ENCODE results near the gene UBE2S.

DNA sequence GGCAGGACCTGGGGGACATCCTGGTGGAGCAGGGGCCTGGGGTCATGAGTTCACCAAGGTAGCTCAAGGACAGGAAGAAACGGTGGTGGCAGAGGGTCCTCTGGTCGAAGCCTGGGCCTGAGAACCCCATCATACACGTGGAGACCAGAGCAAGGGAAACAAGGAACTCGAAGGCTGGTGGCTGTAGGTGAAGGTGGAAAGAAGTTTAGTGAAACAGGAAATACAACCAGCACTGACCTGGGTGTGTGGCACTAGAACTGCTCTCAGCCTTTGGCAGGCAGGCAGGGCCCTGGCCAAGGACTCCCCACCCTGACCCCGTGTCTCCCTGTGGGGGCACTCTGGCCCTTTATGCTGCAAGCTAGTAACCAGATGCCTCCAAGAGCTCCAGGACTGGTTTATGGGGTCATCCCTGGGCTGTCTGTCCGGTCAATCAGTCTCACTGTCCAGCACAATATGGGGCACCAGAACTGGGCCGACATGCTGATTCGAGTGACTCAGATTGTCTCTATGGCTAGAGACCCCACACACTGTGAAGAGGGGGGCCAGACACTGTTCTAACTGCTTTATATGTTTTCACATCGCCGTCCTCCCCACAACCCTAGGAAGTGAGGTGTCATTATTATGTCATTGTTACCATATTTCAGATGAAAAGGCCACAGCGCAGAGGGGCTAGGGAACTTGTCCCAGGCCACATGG lies 56.8 kb downstream of the UBE2S start:
- TF ChIP-seq CTCF (IDR thresholded peaks at IDR 0.05) (no peak), POLR2A (IDR thresholded peaks at IDR 0.05) (no peak)
